Sigmoid colon (tissue), 7 donors: ENCODE data around the gene FAM131C. TPM values are rescaled to one million over a fixed set of nuclear protein-coding genes. Genes with fewer than 3 reads are reported as not detected.

ENCODE experiments used
- DNase-seq: peaks from one replicate; pipeline ENCODE4 v3.0.0-alpha.2; 2019
- H3K27ac ChIP-seq, 4 donors: fragments of 200-600 bp; sonication (generic); one replicate each; pipeline ENCODE4 v1.5.1; 2016 to 2019; ENCODE audit warnings: mild to moderate bottlenecking in 1 of 4
- H3K27me3 ChIP-seq, 3 donors: fragments of 200-600 bp; sonication (generic); one replicate each; pipeline ENCODE4 v1.5.1; 2019; ENCODE audit warnings: mild to moderate bottlenecking in 1 of 3
- H3K36me3 ChIP-seq, 4 donors: fragments of 200-600 bp; sonication (generic); one replicate each; pipeline ENCODE4 v1.5.1; 2016 to 2019
- H3K4me1 ChIP-seq, 4 donors: fragments of 200-600 bp; sonication (generic); one replicate each; pipeline ENCODE4 v1.5.1; 2017 to 2019
- H3K4me3 ChIP-seq, 4 donors: fragments of 200-600 bp; sonication (generic); one replicate each; pipeline ENCODE4 v1.5.1; 2017 to 2019; ENCODE audit warnings: mild to moderate bottlenecking in 2 of 4, moderate library complexity in 1 of 4
- H3K9me3 ChIP-seq, 4 donors: fragments of 200-600 bp in 3 of 4; sonication (generic) in 3 of 4; one replicate each; pipeline versions ENCODE4 v1.5.1 to v1.6.1; 2013 to 2019
- EP300 ChIP-seq, 4 donors: sonication (generic); formaldehyde crosslinking; IDR thresholded peaks; one replicate each; pipeline ENCODE4 v1.6.1; 2017; ENCODE audit warnings: antibody characterized with exemption in 4 of 4
- POLR2A ChIP-seq, 2 donors: fragments of 450-650 bp; IDR thresholded peaks; one replicate each; pipeline ENCODE4 v1.6.1; 2016; ENCODE audit warnings: antibody characterized with exemption in 2 of 2, mild to moderate bottlenecking in 2 of 2, moderate library complexity in 2 of 2
- POLR2AphosphoS5 ChIP-seq, 4 donors: sonication (generic); formaldehyde crosslinking; IDR thresholded peaks; one replicate each; pipeline ENCODE4 v1.6.1; 2017; ENCODE audit warnings: antibody characterized with exemption in 4 of 4
- WGBS, 2 donors: extraction: QIAGEN DNeasy Blood & Tissue Kit; methylation state at CpG; one replicate each; pipeline ENCODE4 v1.1.7; 2013; 5-methylcytosine and 5-hydroxymethylcytosine counted together
- intact Hi-C: fragments of 100-400 bp; cut with DNase I; formaldehyde crosslinking; loops from one replicate; pipeline ENCODE4 v1.15.1; 2023
- polyA plus RNA-seq, 3 donors: library from polyadenylated mRNA; stranded (reverse); fragments of 200-250 nt; gene quantifications; one replicate each; pipeline ENCODE4 v1.2.3, GENCODE V29; 2013
- total RNA-seq, 4 donors: library from RNA; depleted of rRNA; stranded (reverse); fragments of >200 nt; gene quantifications; one replicate each; pipeline ENCODE4 v1.1.0, GENCODE V29; 2016
- TF ChIP-seq, protein P1 (sequence below), 4 experiments: fragments of 450-650 bp in 3 of 4; fragments of 200-600 bp in 1 of 4; IDR thresholded peaks; one replicate each; pipeline ENCODE4 v1.5.1; 2016 to 2019; ENCODE audit warnings: antibody characterized with exemption in 4 of 4, mild to moderate bottlenecking in 3 of 4, moderate library complexity in 2 of 4
- donor health status: healthy with polysubstance abuse.
- donor health status: Bipolar disorder and iron deficiency.
- donor health status: healthy.

FAM131C gene
- total and polyA plus RNA-seq, 7 donors = 0.12 to 0.81 TPM; not detected in 5

GRCh38 chr1:16077406-16078245, 4.2 kb upstream of the FAM131C start:
- intact Hi-C loops = loop anchor here (2.0 kb wide), 2 partner anchors 77 to 169 kb away; no protein-coding TSS in a partner anchor
- H3K9me3 ChIP-seq = no peaks in the 10 kb centered on the region
- DNase-seq = no peak

DNA sequence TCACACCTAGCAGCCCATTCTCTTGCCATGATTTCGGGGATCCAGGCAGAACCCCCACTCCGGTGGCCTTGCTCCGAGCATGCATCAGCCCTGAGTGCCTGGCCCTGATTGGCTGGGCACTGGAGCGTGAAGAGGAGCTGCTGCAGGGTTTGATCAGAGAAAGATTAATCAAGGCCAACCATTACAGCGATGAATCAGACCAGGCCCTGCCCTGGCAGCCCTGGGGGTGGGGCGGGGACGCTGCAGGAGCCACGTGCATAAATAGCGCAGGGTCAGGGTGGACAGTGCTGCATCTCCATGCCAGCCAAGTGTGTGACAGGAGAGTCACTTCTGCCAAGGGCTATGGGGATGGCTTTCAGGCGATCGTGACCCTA, 3.4 kb upstream of the FAM131C start:
- 71 to 87% methylated on average over 11 of the region's 11 CpGs for WGBS, 2 donors
- no peak overlapping the region for H3K4me3 ChIP-seq
- H3K36me3 ChIP-seq = no peaks in the 10 kb centered on the region
- TF ChIP-seq POLR2A (IDR thresholded peaks at IDR 0.05) = no peak
- TF ChIP-seq EP300 (IDR thresholded peaks at IDR 0.05) = no peak
- TF ChIP-seq POLR2AphosphoS5 (IDR thresholded peaks at IDR 0.05) = no peak
- TF ChIP-seq, protein P1, sequence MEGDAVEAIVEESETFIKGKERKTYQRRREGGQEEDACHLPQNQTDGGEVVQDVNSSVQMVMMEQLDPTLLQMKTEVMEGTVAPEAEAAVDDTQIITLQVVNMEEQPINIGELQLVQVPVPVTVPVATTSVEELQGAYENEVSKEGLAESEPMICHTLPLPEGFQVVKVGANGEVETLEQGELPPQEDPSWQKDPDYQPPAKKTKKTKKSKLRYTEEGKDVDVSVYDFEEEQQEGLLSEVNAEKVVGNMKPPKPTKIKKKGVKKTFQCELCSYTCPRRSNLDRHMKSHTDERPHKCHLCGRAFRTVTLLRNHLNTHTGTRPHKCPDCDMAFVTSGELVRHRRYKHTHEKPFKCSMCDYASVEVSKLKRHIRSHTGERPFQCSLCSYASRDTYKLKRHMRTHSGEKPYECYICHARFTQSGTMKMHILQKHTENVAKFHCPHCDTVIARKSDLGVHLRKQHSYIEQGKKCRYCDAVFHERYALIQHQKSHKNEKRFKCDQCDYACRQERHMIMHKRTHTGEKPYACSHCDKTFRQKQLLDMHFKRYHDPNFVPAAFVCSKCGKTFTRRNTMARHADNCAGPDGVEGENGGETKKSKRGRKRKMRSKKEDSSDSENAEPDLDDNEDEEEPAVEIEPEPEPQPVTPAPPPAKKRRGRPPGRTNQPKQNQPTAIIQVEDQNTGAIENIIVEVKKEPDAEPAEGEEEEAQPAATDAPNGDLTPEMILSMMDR (IDR thresholded peaks at IDR 0.05) = no peak
- peak overlapping the region in 1 of 4 donors; percentile 30 for H3K27ac ChIP-seq
- no peaks in the 10 kb centered on the region for H3K9me3 ChIP-seq
- peaks cover 0 to 39% (median 30%) of the 10 kb centered on the region in 4 donors for H3K4me1 ChIP-seq
- DNase-seq = no peak
- peaks cover 0 to 17% (median 8%) of the 10 kb centered on the region in 3 donors for H3K27me3 ChIP-seq
- intact Hi-C loops = no loop called here

More at GRCh38 chr1:16077406-16078245, 4.2 kb upstream of the FAM131C start:
- Histone ChIP-seq H3K27me3 (peaks cover 0 to 16% (median 7%) of the 10 kb centered on the region in 3 donors), H3K27ac (no peak overlapping the region), H3K4me1 (peaks cover 0 to 39% (median 30%) of the 10 kb centered on the region in 4 donors), H3K36me3 (no peaks in the 10 kb centered on the region), H3K4me3 (no peak overlapping the region)
- 73 to 89% methylated on average over 12 of the region's 12 CpGs for WGBS, 2 donors
- TF ChIP-seq POLR2AphosphoS5 (IDR thresholded peaks at IDR 0.05) (no peak), POLR2A (IDR thresholded peaks at IDR 0.05) (no peak), EP300 (IDR thresholded peaks at IDR 0.05) (no peak)
- TF ChIP-seq, protein P1 (IDR thresholded peaks at IDR 0.05) = no peak

DNA sequence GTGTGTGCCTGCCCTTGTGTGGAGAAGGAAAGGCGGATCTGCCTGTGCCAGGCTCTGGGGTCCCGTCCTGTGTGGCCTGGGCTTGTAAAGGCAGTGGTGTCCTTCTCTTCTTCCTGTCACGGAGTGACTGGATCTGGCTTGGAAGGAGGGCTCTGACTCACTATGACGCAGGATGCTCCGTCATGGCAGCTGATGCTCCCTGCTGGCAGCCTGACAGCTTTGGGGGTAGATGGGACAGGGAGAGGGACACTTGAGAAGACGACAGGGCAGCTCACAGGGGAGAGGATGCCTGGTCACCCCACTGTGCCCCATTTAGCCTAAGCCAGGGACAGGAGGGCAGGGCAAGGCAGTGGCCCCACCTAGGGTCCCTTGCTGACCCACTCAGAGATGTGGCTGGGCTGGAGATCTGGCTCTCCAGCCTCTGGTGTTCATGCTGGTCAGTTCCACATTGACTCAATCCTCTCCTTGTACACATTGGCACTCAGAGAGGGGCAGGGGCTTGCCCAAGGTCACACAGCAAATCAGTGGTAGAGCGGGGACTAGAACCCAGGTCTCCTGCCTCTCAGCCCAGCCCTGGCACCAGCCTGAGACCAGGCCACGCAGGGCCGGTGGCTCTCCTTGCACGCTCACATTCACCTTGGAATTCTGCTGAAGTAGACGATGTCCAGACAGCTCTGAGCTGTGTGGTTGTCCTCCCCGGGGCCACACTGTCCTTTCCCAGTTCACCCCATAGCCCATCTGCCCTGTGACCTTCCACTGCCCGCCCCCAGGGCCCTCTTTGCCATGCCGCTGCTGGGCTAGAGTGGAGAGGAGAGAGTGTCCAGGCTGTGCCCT, 2.8 kb upstream of the FAM131C start:
- Histone ChIP-seq H3K36me3 (no peaks in the 10 kb centered on the region), H3K9me3 (no peaks in the 10 kb centered on the region), H3K4me1 (peaks cover 0 to 39% (median 30%) of the 10 kb centered on the region in 4 donors), H3K27ac (peak overlapping the region in 1 of 4 donors; percentile 30), H3K27me3 (peaks cover 0 to 17% (median 8%) of the 10 kb centered on the region in 3 donors), H3K4me3 (no peak overlapping the region)
- intact Hi-C loops = no loop called here
- 79 to 88% methylated on average over 14 of the region's 14 CpGs for WGBS, 2 donors
- peak; percentile 82 for DNase-seq
- TF ChIP-seq, protein P1 (IDR thresholded peaks at IDR 0.05) = no peak
- peak in 2 of 4 donors; percentile 24 to 48 for TF ChIP-seq POLR2AphosphoS5 (IDR thresholded peaks at IDR 0.05)

GRCh38 chr1:16075337-16076030, 2.0 kb upstream of the FAM131C start:
- peaks cover 0 to 17% (median 8%) of the 10 kb centered on the region in 3 donors for H3K27me3 ChIP-seq
- DNase-seq = peak; percentile 84
- no peaks in the 10 kb centered on the region for H3K36me3 ChIP-seq
- H3K4me1 ChIP-seq = peaks cover 0 to 39% (median 30%) of the 10 kb centered on the region in 4 donors
- peak overlapping the region in 1 of 4 donors; percentile 3 for H3K27ac ChIP-seq
- H3K4me3 ChIP-seq = no peak overlapping the region
- intact Hi-C loops = no loop called here
- H3K9me3 ChIP-seq = no peaks in the 10 kb centered on the region
- TF ChIP-seq EP300 (IDR thresholded peaks at IDR 0.05) = no peak
- no peak for TF ChIP-seq POLR2AphosphoS5 (IDR thresholded peaks at IDR 0.05)
- no peak for TF ChIP-seq POLR2A (IDR thresholded peaks at IDR 0.05)
- TF ChIP-seq, protein P1 (IDR thresholded peaks at IDR 0.05) = no peak
- WGBS, 2 donors = 55 to 74% methylated on average over 11 of the region's 11 CpGs
